Central memory CD8-positive, alpha-beta T cell (primary cell): ENCODE results near the gene NUBPL.
"Not testable (repeated sequence)": the region's sequence is repeated elsewhere in the genome, so short reads cannot be mapped to it uniquely, and the experiment has no call there.

Source experiments
- ATAC-seq: fragments of 150-1000 bp; cut with Tn5 transposase; replicated peaks from 2 replicates; pipeline ENCODE4 v1.10.0; 2022; ENCODE audit warnings: mild to moderate bottlenecking, moderate FRiP score, moderate number of reproducible peaks; ENCODE audit not compliant: poor library complexity, severe bottlenecking; ENCODE audit errors: extremely low read depth
- DNase-seq, 2 donors: peaks; one replicate each; pipeline ENCODE4 v3.0.0; 2021; ENCODE audit warnings: low spot score in 2 of 2
- H3K27ac Mint-ChIP-seq: one replicate; pipeline ENCODE4 v1.8.0; 2022; ENCODE audit warnings: low read depth, mild to moderate bottlenecking, moderate library complexity, mixed read lengths
- H3K27me3 Mint-ChIP-seq: one replicate; pipeline ENCODE4 v1.8.0; 2022; ENCODE audit warnings: mixed read lengths
- H3K36me3 Mint-ChIP-seq: one replicate; pipeline ENCODE4 v1.8.0; 2022; ENCODE audit warnings: mild to moderate bottlenecking, moderate library complexity, mixed read lengths; ENCODE audit not compliant: insufficient read depth
- H3K4me1 Mint-ChIP-seq: one replicate; pipeline ENCODE4 v1.8.0; 2022; ENCODE audit warnings: mixed read lengths
- H3K4me3 Mint-ChIP-seq: one replicate; pipeline ENCODE4 v1.8.0; 2022; ENCODE audit warnings: mild to moderate bottlenecking, moderate library complexity, mixed read lengths
- H3K9me3 Mint-ChIP-seq: one replicate; pipeline ENCODE4 v1.8.0; 2022; ENCODE audit warnings: mixed read lengths

NUBPL gene

DNA sequence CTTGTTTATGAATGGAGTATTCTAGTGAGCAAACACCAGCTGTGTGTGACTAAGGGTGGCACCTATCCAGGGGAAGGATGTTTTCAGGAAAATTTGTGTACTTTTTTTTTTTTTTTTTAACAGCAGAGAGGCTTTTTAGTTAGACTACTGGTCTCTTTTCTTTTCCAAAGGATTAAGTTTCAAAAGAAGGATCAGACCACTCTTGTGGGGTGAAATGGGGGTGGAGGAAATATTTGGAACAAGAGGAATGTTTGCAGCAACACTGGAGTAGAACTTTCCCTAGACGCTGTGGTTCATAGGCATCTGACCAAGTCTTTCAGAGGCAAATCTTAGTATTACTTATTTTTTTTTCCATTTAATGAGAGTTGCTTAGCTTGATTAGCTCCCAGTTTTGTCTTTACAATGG lies 21.1 kb downstream of the NUBPL start:
- Mint-ChIP-seq H3K27ac (no peak overlapping the region), H3K36me3 (peaks cover 2% of the 10 kb centered on the region), H3K9me3 (no peaks in the 10 kb centered on the region), H3K27me3 (no peaks in the 10 kb centered on the region), H3K4me1 (peaks cover 11% of the 10 kb centered on the region), H3K4me3 (no peak overlapping the region)
- ATAC-seq, result no peak
- DNase-seq, result no peak

DNA sequence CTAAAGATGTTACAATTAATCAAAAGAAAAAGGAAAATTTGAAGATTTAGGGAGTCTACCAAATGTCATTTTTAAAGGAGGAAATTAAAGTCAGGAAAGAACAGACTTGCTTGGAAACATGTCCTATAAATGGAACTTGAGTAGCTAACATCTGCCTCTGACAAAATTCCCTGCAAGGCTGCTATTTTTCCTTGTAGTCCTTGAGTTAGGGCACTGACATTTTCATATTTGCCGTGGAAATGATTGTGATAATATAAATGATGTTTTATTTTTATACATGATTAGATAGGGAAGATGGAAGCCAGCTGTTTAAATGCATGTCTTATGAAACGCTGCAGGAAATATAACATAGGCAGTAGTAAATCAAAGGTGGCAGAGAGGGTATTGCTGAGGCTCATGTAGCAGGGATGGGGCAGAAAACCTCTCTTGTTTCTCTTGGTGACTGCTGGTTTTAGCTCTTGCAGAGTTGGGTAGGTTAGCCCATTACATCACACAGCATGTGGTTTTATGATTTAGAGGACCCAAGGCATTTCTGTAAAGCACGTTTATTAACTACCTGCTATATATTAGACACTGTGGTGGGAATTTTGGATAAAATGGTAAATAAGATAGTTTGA lies 21.7 kb downstream of the NUBPL start:
- H3K4me3 Mint-ChIP-seq, result no peak overlapping the region
- peaks cover 11% of the 10 kb centered on the region for H3K4me1 Mint-ChIP-seq
- ATAC-seq (no peak), DNase-seq (no peak)
- H3K27ac Mint-ChIP-seq, result no peak overlapping the region
- peaks cover 2% of the 10 kb centered on the region for H3K36me3 Mint-ChIP-seq
- no peaks in the 10 kb centered on the region for H3K9me3 Mint-ChIP-seq
- no peaks in the 10 kb centered on the region for H3K27me3 Mint-ChIP-seq

DNA sequence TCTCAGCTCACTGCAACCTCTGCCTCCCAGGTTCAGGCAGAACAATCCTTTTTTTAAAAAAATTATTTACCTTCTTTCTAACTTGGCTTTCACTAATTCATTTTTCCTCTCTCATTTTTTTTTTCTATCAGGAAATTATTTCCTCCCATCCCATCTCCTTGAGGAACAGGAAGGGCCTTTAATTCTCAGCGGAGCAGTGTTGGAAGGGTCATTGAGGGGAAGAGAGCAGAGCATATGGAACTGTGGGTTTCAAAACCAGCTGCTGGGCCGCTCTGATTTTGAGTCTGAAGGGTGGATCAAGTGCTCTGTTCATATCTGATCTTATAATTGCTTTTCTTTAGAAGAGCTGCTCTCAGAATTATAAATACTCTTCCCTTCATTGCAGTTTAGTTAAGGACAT lies 29.0 kb downstream of the NUBPL start:
- H3K9me3 Mint-ChIP-seq, result no peaks in the 10 kb centered on the region
- H3K27ac Mint-ChIP-seq, result no peak overlapping the region
- DNase-seq (no peak), ATAC-seq (no peak)
- H3K36me3 Mint-ChIP-seq, result peaks cover 1% of the 10 kb centered on the region
- H3K4me3 Mint-ChIP-seq, result no peak overlapping the region
- H3K27me3 Mint-ChIP-seq, result no peaks in the 10 kb centered on the region
- peaks cover 6% of the 10 kb centered on the region for H3K4me1 Mint-ChIP-seq

DNA sequence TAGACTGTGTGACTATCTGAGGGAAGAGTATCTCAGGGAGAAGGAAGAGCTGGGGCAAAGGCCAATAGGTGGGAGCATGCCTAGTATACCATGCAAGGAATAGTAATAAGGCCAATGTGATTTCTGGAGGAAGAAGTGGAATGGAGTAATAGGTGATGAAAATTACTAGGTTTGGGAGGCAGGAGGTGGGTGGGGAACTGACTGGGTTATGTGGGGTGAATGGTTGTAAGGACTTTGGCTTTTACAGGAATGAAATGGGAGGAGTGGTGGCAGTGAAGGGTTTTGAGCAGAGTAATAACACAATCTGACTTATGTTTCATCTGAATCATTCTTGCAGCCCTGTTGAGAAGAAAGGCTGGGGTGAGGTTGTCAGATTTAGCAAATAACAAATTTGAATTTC lies 30.9 kb downstream of the NUBPL start:
- H3K27ac Mint-ChIP-seq, result no peak overlapping the region
- H3K4me1 Mint-ChIP-seq, result no peaks in the 10 kb centered on the region

DNA sequence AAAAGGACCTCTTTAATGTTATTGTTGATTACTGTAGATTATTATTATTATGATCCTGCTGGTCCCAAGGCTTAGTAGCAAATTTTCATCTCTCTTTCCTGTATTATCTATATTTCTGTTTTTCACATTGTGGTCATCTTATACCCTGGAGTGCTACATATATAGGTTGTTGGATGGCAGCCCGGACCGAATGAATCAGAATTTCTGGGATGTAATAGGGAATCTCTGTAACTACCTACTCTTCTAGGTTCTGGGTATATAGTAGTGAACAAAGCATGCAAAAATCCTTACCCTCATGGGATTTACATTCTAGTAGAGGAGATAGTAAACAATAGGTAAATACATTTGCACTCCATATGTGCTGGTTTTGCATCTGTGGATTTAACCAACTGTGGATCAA lies 31.4 kb downstream of the NUBPL start:
- Mint-ChIP-seq H3K9me3 (no peaks in the 10 kb centered on the region), H3K4me1 (no peaks in the 10 kb centered on the region), H3K27ac (no peak overlapping the region), H3K27me3 (no peaks in the 10 kb centered on the region), H3K36me3 (no peaks in the 10 kb centered on the region), H3K4me3 (no peak overlapping the region)
- DNase-seq, result no peak
- ATAC-seq, result no peak

More for the DNA sequence above, 30.9 kb downstream of the NUBPL start:
- DNase-seq (no peak), ATAC-seq (no peak)
- no peaks in the 10 kb centered on the region for H3K27me3 Mint-ChIP-seq
- no peaks in the 10 kb centered on the region for H3K9me3 Mint-ChIP-seq
- H3K36me3 Mint-ChIP-seq, result no peaks in the 10 kb centered on the region
- H3K4me3 Mint-ChIP-seq, result no peak overlapping the region

DNA sequence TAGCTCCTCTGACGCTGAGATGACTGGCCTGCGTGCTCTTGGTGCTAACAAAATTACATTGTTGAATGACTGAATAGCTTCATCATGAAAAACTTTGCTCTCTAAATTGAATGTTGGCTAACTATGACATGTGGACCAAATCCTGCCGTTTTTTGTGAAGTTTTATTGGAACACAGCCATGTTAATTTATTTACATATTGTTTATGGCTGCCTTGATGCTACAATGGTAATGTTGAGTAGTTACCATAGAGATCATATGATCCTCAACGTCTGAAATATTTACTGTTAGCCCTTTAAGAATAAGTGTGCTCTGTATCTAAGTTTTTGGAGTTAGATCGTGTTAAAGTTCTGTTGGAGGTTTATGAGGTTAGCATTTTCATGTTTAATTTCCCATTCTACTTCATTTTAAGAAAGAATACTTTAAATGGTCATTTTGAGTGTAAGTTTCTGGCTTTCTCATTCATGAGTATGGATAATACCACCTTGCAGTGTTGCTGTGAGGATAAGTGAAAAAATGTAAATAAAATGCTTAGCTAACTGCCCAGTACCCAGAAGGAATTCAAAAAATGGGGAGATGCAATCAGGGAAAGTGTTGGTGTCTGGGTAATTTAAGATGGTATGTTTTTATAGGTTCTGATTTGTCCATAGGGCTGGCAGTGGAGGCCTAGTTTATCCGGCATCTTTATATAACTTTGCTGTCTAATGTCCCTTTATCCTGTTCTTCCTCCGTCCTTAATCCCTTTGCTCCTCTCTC lies 35.3 kb downstream of the NUBPL start:
- H3K4me1 Mint-ChIP-seq, result no peaks in the 10 kb centered on the region
- H3K27ac Mint-ChIP-seq, result no peak overlapping the region
- ATAC-seq (no peak), DNase-seq (no peak)
- H3K27me3 Mint-ChIP-seq, result no peaks in the 10 kb centered on the region
- peaks cover 1% of the 10 kb centered on the region for H3K36me3 Mint-ChIP-seq
- H3K9me3 Mint-ChIP-seq, result no peaks in the 10 kb centered on the region
- no peak overlapping the region for H3K4me3 Mint-ChIP-seq

GRCh38 chr14:31605702-31606101 lies 44.5 kb downstream of the NUBPL start:
- Mint-ChIP-seq H3K27me3 (no peaks in the 10 kb centered on the region), H3K9me3 (peaks cover 6% of the 10 kb centered on the region), H3K36me3 (no peaks in the 10 kb centered on the region), H3K27ac (no peak overlapping the region), H3K4me1 (no peaks in the 10 kb centered on the region), H3K4me3 (no peak overlapping the region)
- no peak for ATAC-seq
- DNase-seq, result no peak

DNA sequence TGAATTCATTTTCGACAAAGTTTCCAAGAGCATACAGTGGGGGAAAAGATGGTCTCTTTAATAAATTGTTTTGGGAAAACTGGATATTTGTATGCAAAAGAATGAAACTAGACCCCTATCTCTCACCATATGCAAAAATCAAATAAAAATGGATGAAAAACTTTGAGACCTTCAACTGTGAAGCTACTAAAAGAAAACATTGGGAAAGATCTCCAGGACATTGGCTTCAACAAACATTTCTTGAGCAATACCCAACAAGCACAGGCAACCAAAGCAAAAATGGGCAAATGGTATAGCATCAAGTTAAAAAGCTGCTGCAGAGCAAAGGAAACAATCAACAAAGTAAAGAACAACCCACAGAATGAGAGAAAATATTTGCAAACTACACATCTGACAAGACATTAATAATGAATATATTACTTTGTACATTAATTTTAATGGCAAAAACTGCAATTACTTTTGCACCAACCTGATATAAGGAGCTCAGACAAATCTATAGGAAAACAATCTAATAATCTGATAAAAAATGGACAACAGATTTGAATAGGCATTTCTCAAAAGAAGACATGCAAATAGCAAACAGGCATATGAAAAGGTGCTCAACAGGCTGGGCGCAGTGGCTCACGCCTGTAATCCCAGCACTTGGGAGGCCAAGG lies 50.7 kb downstream of the NUBPL start:
- Mint-ChIP-seq H3K36me3 (no peaks in the 10 kb centered on the region), H3K4me3 (no peak overlapping the region), H3K9me3 (peaks cover 10% of the 10 kb centered on the region), H3K4me1 (no peaks in the 10 kb centered on the region), H3K27me3 (no peaks in the 10 kb centered on the region), H3K27ac (no peak overlapping the region)
- no peak for ATAC-seq
- DNase-seq, result no peak

GRCh38 chr14:31613188-31613587 lies 52.0 kb downstream of the NUBPL start:
- no peak for ATAC-seq
- Mint-ChIP-seq H3K9me3 (peaks cover 10% of the 10 kb centered on the region), H3K4me3 (no peak overlapping the region), H3K27me3 (no peaks in the 10 kb centered on the region), H3K4me1 (peaks cover 5% of the 10 kb centered on the region), H3K36me3 (no peaks in the 10 kb centered on the region), H3K27ac (no peak overlapping the region)
- DNase-seq, result no peak

DNA sequence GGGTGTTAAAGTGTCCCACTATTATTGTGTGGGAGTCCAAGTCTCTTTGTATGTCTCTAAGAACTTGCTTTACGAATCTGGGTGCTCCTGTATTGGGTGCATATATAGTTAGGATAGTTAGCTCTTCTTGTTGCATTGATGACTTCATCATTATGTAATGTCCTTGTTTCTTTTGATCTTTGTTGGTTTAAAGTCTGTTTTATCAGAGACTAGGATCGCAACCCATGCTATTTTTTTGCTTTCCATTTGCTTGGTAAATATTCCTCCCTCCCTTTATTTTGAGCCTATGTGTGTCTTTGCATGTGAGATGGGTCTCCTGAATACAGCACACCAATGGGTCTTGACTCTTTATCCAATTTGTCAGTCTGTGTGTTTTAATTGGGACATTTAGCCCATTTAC lies 57.7 kb downstream of the NUBPL start:
- not testable (repeated sequence) for H3K36me3 Mint-ChIP-seq, H3K4me3 Mint-ChIP-seq, H3K27ac Mint-ChIP-seq, DNase-seq, ATAC-seq, H3K27me3 Mint-ChIP-seq
- peaks cover 13% of the 10 kb centered on the region for H3K4me1 Mint-ChIP-seq
- peaks cover 28% of the 10 kb centered on the region for H3K9me3 Mint-ChIP-seq

DNA sequence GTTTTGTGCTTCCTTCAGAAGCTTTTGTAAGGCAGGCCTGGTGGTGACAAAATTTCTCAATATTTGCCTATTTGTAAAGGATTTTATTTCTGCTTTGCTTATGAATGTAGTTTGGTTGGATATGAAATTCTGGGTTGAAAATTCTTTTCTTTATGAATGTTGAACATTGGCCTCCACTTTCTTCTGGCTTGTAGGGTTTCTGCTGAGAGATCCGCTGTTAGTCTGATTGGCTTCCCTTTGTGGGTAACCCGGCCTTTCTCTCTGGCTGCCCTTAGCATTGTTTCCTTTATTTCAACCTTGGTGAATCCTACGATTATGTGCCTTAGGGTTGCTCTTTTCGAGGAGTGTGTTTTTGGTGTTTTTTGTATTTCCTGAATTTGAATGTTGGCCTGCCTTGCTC lies 58.2 kb downstream of the NUBPL start:
- no peak for DNase-seq
- Mint-ChIP-seq H3K36me3 (no peaks in the 10 kb centered on the region), H3K9me3 (peaks cover 31% of the 10 kb centered on the region), H3K27ac (no peak overlapping the region), H3K4me3 (no peak overlapping the region), H3K4me1 (peaks cover 13% of the 10 kb centered on the region), H3K27me3 (no peaks in the 10 kb centered on the region)
- no peak for ATAC-seq

DNA sequence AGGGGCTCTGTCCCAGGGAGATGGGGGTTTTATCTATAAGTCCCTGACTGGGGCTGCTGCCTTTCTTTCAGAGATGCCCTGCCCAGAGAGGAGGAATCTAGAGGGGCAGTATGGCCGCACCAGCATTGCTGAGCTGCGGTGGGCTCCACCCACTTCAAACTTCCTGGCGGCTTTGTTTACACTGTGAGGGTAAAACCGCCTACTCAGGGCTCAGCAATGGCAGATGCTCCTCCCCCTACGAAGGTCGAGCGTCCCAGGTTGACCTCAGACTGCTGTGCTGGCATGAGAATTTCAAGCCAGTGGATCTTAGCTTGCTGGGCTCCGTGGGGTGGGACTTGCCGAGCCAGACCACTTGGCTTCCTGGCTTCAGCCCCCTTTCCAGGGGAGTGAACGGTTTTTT lies 59.7 kb downstream of the NUBPL start:
- Mint-ChIP-seq H3K9me3 (peaks cover 31% of the 10 kb centered on the region), H3K4me1 (peaks cover 13% of the 10 kb centered on the region)
- ATAC-seq, H3K27ac Mint-ChIP-seq, H3K27me3 Mint-ChIP-seq, H3K4me3 Mint-ChIP-seq, H3K36me3 Mint-ChIP-seq, DNase-seq: not testable (repeated sequence)

DNA sequence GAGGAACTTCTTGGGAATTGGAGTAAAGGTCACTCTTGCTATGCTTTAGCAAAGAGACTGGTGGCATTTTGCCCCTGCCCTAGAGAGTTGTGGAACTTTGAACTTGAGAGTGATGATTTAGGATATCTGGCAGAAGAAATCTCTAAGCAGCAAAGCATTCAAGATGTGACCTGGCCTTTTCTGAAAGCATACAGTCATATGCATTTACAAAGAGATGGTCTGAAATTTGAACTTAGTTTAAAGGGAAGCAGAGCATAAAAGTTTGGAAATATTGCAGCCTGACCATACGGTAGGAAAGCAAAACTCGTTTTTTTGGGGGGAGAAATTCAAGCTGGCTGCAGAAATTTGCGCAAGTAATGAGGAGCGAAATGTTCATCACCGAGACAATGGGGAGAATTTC lies 60.9 kb downstream of the NUBPL start:
- Mint-ChIP-seq H3K4me1 (peaks cover 13% of the 10 kb centered on the region), H3K27ac (no peak overlapping the region), H3K36me3 (no peaks in the 10 kb centered on the region), H3K4me3 (no peak overlapping the region), H3K9me3 (peaks cover 31% of the 10 kb centered on the region), H3K27me3 (no peaks in the 10 kb centered on the region)
- DNase-seq (no peak), ATAC-seq (no peak)
